ENCODE measurements around the gene MCM3AP.

GRCh38 chr21:46216132-46216747 lies 69.2 kb downstream of the MCM3AP start:
- no peak for TF ChIP-seq SP1 (IDR thresholded peaks at IDR 0.05)
- no peak for TF ChIP-seq FOXM1 (IDR thresholded peaks at IDR 0.05; ENCODE audit: borderline replicate concordance)
- no peak for TF ChIP-seq SUZ12 (IDR thresholded peaks at IDR 0.05)
- no peak for TF ChIP-seq FOXK2 (IDR thresholded peaks at IDR 0.05)
- no peak for TF ChIP-seq ZNF384 (IDR thresholded peaks at IDR 0.05)
- no peak for TF ChIP-seq BHLHE40 (IDR thresholded peaks at IDR 0.05; ENCODE audit: borderline replicate concordance)
- TF ChIP-seq L3MBTL2 (conservative IDR thresholded peaks at IDR 0.05): no peak
- no peak for TF ChIP-seq FOXA1 (IDR thresholded peaks at IDR 0.05)
- no peak for TF ChIP-seq LEF1 (IDR thresholded peaks at IDR 0.05; ENCODE audit: borderline replicate concordance)
- TF ChIP-seq TARDBP (IDR thresholded peaks at IDR 0.05): no peak
- TF ChIP-seq ELF4 (IDR thresholded peaks at IDR 0.05): no peak
- TF ChIP-seq ARNT (IDR thresholded peaks at IDR 0.05): no peak
